ENCODE results near the gene MYO16.

- TF ChIP-seq, protein P1, sequence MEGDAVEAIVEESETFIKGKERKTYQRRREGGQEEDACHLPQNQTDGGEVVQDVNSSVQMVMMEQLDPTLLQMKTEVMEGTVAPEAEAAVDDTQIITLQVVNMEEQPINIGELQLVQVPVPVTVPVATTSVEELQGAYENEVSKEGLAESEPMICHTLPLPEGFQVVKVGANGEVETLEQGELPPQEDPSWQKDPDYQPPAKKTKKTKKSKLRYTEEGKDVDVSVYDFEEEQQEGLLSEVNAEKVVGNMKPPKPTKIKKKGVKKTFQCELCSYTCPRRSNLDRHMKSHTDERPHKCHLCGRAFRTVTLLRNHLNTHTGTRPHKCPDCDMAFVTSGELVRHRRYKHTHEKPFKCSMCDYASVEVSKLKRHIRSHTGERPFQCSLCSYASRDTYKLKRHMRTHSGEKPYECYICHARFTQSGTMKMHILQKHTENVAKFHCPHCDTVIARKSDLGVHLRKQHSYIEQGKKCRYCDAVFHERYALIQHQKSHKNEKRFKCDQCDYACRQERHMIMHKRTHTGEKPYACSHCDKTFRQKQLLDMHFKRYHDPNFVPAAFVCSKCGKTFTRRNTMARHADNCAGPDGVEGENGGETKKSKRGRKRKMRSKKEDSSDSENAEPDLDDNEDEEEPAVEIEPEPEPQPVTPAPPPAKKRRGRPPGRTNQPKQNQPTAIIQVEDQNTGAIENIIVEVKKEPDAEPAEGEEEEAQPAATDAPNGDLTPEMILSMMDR (IDR thresholded peaks at IDR 0.05): no peak
- no peak for TF ChIP-seq POLR2AphosphoS5 (IDR thresholded peaks at IDR 0.05)
These were observed 35.3 kb upstream of the MYO16 start for GRCh38 chr13:108594153-108594552.

All from breast epithelium (tissue), 3 donors.